ENCODE results near the gene TRDMT1. TPM values are rescaled to one million over a fixed set of nuclear protein-coding genes. Genes with fewer than 3 reads are reported as not detected.

The TRDMT1 gene
- total RNA-seq, 4 donors from 2014 or later = 2.7 to 9.4 (median 4.0) TPM

DNA sequence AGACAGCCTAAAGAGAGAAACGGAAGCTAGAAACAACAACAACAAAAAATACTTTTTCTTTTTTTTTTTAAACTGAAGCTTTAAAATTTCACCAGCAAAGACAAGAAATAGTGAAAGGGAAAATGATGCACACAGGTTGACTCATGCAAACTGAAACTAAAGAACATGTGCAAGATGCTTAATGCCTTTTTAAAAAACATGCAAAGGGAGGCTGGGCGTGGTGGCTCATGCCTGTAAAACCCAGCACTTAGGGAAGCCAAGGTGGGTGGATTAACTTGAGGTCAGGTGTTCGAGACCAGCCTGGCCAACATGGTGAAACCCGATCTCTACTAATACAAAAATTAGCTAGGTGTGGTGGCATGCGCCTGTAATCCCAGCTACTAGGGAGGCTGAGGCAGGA is 56.7 kb downstream of the TRDMT1 start:
- H3K4me3 ChIP-seq = no peak overlapping the region
- no peaks in the 10 kb centered on the region for H3K9me3 ChIP-seq
- H3K4me1 ChIP-seq = no peaks in the 10 kb centered on the region
- no peak overlapping the region for H3K27ac ChIP-seq
- H3K27me3 ChIP-seq = no peaks in the 10 kb centered on the region
- no peak for DNase-seq (ENCODE audit: low spot score in 2 of 2)
- 82% methylated on average over 5 of the region's 5 CpGs for WGBS
- TF ChIP-seq EP300 (IDR thresholded peaks at IDR 0.05) (no peak), CTCF (IDR thresholded peaks at IDR 0.05) (no peak), POLR2A (IDR thresholded peaks at IDR 0.05) (no peak), POLR2AphosphoS5 (IDR thresholded peaks at IDR 0.05) (no peak)
- no peaks in the 10 kb centered on the region for H3K36me3 ChIP-seq

- no peak for DNase-seq (ENCODE audit: low spot score in 2 of 2)
- Histone ChIP-seq H3K27ac (no peak overlapping the region), H3K27me3 (no peaks in the 10 kb centered on the region), H3K4me3 (no peak overlapping the region), H3K4me1 (no peaks in the 10 kb centered on the region), H3K9me3 (no peaks in the 10 kb centered on the region), H3K36me3 (no peaks in the 10 kb centered on the region)
- TF ChIP-seq POLR2AphosphoS5 (IDR thresholded peaks at IDR 0.05) (no peak), CTCF (IDR thresholded peaks at IDR 0.05) (no peak), POLR2A (IDR thresholded peaks at IDR 0.05) (no peak), EP300 (IDR thresholded peaks at IDR 0.05) (no peak)
- 94% methylated on average over 2 of the region's 2 CpGs for WGBS
Observed at GRCh38 chr10:17144032-17144431, 57.4 kb downstream of the TRDMT1 start.

- no peaks in the 10 kb centered on the region for H3K4me1 ChIP-seq
- no peaks in the 10 kb centered on the region for H3K27me3 ChIP-seq
- H3K4me3 ChIP-seq = no peak overlapping the region
- no peak overlapping the region for H3K27ac ChIP-seq
- DNase-seq (ENCODE audit: low spot score in 2 of 2) = no peak
- no peaks in the 10 kb centered on the region for H3K9me3 ChIP-seq
- 83% methylated on average over 3 of the region's 3 CpGs for WGBS
- TF ChIP-seq EP300 (IDR thresholded peaks at IDR 0.05) (no peak), CTCF (IDR thresholded peaks at IDR 0.05) (no peak), POLR2AphosphoS5 (IDR thresholded peaks at IDR 0.05) (no peak), POLR2A (IDR thresholded peaks at IDR 0.05) (no peak)
- H3K36me3 ChIP-seq = no peaks in the 10 kb centered on the region
Observed at GRCh38 chr10:17143055-17143690, 58.3 kb downstream of the TRDMT1 start.

- TF ChIP-seq EP300 (IDR thresholded peaks at IDR 0.05) (no peak), CTCF (IDR thresholded peaks at IDR 0.05) (no peak), POLR2A (IDR thresholded peaks at IDR 0.05) (no peak), POLR2AphosphoS5 (IDR thresholded peaks at IDR 0.05) (no peak)
- 50% methylated on average over 1 of the region's 1 CpG for WGBS
- H3K9me3 ChIP-seq = no peaks in the 10 kb centered on the region
Observed at GRCh38 chr10:17141504-17142229, 59.8 kb downstream of the TRDMT1 start.

DNA sequence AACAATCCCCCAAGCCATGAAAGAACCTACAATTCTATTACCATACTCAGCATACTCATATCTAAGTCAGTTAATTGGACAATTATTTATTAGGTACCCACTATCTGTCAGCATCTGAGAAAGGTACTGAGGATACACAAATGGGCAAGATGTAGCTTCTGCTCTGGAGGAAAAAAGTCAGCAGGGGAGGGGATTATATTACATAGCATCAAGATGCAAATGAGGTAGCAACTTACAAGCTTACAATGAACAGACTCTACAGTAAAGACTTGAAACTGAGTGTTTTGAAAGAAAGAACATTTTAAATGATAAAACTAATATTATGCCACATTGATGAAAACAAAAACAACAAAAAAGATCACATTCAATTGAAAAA is 61.1 kb downstream of the TRDMT1 start:
- Histone ChIP-seq H3K4me3 (no peak overlapping the region), H3K4me1 (no peaks in the 10 kb centered on the region), H3K36me3 (no peaks in the 10 kb centered on the region), H3K27me3 (no peaks in the 10 kb centered on the region), H3K9me3 (no peaks in the 10 kb centered on the region), H3K27ac (no peak overlapping the region)
- TF ChIP-seq POLR2AphosphoS5 (IDR thresholded peaks at IDR 0.05) = no peak
- TF ChIP-seq CTCF (IDR thresholded peaks at IDR 0.05) = no peak
- no peak for TF ChIP-seq POLR2A (IDR thresholded peaks at IDR 0.05)
- TF ChIP-seq EP300 (IDR thresholded peaks at IDR 0.05) = no peak
- DNase-seq (ENCODE audit: low spot score in 2 of 2) = no peak

More at GRCh38 chr10:17141504-17142229, 59.8 kb downstream of the TRDMT1 start:
- Histone ChIP-seq H3K4me1 (no peaks in the 10 kb centered on the region), H3K36me3 (no peaks in the 10 kb centered on the region), H3K27me3 (no peaks in the 10 kb centered on the region), H3K4me3 (no peak overlapping the region), H3K27ac (no peak overlapping the region)
- DNase-seq (ENCODE audit: low spot score in 2 of 2) = no peak

Data from suprapubic skin (tissue), 4 donors.